GM21360 (cell line): ENCODE measurements around the gene MYH6.
"Not testable (repeated sequence)": the region's sequence is repeated elsewhere in the genome, so short reads cannot be mapped to it uniquely, and the experiment has no call there.

Experiments used
- ATAC-seq: cut with Tn5 transposase; IDR thresholded peaks from one replicate; pipeline ENCODE4 v1.9.1; 2021; ENCODE audit warnings: mild to moderate bottlenecking, moderate library complexity; ENCODE audit not compliant: unreplicated experiment

The MYH6 gene

GRCh38 chr14:23436327-23437132 is 28.5 kb upstream of the MYH6 start:
- no peak for ATAC-seq

DNA sequence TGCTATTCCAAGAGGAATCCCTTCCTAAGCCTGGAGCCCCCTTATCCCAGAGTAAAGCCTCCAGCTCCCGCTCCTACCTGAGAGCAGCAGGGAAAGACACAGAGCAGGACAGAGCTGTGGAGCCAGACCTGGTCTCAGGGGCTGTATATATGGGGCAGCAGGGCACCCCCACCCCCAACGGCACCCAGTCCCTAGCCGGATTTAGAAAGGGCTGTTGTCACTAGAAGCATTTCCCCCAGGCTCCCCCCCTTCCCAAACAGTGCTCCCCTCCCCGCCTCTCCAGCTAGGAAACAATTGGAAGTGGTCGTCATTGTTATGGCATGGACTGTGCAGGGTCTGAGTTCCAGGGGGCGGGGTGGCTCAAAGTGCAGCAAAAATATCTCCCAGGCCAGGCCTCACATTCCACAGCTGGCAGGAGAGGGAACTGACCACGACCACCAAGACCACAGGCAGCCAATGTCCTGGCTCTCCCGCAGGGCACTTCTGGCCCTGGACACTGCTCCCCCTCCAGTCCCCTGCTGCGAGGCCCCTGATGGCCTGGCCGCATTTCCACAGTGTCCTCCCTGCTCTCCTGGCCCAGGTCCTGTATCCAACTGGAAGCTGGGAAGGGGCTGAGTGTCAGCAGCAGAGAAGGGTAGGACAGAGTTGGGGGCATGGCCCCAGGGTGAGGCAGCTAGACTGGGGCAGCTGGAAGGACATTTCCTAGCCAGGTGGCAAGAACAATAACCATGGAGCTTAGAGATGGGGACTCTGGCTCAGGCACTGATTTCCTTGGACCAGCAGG is 27.7 kb upstream of the MYH6 start, which contains the start of gene MYH7:
TSS of gene MYH7 (minus strand) at position 118 of the 784 bp plus-strand sequence. CDS start 1,928 bp downstream, outside the sequence.
- no peak for ATAC-seq

- ATAC-seq, result no peak
Measured at GRCh38 chr14:23434488-23435222, 26.6 kb upstream of the MYH6 start.

DNA sequence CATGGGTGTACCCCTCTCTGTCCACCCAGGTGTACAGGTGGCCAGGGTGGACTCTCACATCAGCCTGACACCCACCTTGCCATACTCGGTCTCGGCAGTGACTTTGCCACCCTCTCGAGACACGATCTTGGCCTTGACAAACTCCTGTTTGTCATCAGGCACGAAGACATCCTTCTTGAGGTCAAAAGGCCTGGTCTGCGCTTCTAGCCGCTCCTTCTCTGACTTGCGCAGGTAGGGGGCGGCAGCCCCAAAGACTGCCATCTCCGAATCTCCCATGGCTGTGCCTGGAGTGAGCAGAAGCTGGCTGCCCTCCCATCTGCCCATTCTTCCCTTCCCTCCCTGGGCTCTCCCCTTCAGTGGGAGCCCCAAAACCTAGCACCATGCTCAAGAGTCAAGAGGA is 25.4 kb upstream of the MYH6 start:
- no peak for ATAC-seq

GRCh38 chr14:23432946-23433345 is 24.9 kb upstream of the MYH6 start:
- ATAC-seq, result no peak

- ATAC-seq, result no peak
Measured at GRCh38 chr14:23432102-23432925, 24.2 kb upstream of the MYH6 start.

DNA sequence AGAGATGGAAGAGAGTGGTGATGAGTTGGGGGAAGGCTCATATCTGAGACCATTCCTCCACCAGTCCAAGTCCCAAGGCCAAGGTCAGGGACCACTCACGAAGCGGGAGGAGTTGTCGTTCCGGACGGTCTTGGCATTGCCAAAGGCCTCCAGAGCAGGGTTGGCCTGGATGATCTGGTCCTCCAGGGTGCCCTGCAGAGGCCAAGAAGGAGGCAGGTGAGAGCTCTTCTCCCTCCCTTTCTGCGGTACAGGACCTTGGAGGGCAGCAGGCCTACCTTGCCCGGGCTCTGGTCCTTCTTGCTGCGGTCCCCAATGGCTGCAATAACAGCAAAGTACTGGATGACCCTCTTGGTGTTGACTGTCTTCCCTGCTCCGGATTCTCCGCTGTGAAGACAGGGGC is 23.4 kb upstream of the MYH6 start:
- no peak for ATAC-seq

GRCh38 chr14:23430723-23431085 is 22.6 kb upstream of the MYH6 start:
- ATAC-seq, result no peak

GRCh38 chr14:23430016-23430722 is 22.1 kb upstream of the MYH6 start:
- no peak for ATAC-seq

DNA sequence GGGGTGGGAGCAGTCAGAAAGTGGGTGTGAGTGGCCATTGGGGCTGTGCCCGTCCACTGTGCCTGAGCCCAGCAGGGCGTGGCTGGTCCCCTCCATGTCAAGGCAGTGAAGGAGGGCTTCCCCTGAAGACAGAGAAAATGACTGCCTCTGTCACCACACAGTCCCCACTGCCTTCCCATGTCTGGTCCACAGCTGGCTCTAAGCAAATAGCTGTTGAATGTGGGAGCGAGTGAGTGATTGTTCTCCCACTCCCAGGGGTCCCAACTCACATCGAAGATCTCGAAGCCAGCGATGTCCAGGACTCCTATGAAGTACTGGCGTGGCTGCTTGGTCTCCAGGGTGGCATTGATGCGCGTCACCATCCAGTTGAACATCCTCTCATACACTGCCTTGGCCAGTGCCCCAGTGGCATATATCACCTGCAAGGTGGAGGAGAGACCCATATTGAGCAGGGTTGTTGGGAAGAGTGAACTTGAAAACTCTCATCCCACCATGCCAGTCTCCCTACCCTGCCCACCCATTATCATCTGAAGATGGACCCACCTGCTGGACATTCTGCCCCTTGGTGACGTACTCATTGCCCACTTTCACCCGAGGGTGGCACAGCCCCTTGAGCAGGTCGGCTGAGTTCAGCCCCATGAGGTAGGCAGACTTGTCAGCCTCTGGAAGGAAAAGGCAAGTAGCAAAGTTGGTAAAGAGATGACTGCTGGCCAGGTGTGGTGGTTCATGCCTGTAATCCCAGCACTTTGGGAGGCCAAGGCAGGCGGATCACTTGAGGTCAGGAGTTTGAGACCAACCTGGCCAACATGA is 20.8 kb upstream of the MYH6 start:
- no peak for ATAC-seq

GRCh38 chr14:23425798-23426197 is 17.7 kb upstream of the MYH6 start:
- not testable (repeated sequence) for ATAC-seq

DNA sequence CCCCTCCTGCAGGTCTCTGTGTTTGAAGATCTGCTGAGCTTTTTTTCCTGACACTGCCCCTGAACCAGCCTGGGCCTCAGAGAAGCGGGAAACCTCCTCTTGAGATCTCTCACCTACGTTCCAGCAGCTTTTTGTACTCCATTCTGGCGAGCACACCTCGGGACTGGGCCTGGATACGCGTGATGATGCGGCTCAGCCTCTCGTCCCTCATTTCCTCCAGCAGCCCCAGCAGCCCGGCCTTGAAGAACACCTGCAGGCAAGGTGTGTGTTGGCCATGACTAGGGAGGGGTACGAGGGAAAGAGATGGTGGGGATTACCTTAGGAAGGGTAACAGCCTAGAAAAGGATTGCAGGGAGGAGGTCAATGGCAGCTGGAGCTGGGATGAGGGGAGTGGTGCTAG is 17.1 kb upstream of the MYH6 start:
- ATAC-seq, result no peak

GRCh38 chr14:23423657-23424056 is 15.6 kb upstream of the MYH6 start:
- no peak for ATAC-seq

DNA sequence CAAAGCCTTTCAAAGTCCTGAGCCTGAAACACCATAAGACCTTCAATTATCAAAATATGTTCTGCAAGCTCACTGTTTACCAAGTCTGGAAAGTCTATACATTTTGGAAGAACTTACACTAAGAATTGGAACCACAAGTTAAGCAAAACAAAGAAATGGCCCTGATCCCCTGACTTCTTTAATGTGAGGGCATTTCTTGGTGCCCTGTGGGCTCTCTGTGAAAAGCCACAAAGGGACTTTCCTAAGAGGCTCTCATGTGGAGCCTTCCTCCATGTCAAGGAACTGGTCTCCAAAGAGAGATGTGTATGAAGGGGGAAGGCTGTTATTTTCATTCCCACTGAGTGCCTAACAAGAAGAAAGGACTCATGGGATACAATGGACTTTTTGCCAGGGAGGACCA is 13.5 kb upstream of the MYH6 start:
- no peak for ATAC-seq

DNA sequence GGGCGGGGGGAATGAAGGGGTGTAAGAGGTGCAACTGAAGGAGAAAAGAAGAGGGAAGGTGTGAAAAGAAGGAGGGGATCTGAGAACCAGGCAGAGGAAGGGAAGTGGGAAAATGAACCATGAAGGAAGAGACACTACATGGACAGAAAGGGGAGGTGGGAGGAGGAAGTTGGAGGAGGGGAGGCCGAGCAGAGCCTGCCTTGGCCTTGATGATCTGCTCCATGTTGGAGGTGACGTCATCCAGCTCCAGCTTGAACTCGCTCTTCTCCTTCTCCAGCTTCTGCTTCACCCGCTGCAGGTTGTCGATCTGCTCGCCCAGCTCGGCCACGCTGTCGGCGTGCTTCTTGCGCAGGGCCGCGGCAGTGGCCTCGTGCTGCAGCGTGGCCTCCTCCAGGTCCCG is 11.6 kb upstream of the MYH6 start:
- not testable (repeated sequence) for ATAC-seq

DNA sequence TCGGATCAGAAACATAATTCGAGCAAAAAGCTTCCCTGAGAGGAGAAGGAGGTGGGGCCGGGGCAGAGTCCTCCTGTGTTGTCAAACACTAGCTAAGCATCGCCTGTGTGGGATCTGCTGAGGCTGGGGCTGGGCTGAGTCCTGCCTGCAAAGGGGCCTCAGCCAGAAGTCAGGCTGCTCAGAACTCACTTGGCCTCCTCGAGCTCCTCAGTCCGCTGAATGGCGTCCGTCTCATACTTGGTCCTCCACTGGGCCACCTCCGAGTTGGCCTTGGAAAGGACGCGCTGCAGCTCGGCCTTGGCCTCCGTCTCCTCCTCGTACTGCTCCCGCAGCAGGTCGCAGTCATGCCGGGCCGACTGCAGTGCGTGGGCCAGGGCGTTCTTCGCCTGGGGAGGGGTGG is 9.9 kb upstream of the MYH6 start:
- ATAC-seq, result no peak

DNA sequence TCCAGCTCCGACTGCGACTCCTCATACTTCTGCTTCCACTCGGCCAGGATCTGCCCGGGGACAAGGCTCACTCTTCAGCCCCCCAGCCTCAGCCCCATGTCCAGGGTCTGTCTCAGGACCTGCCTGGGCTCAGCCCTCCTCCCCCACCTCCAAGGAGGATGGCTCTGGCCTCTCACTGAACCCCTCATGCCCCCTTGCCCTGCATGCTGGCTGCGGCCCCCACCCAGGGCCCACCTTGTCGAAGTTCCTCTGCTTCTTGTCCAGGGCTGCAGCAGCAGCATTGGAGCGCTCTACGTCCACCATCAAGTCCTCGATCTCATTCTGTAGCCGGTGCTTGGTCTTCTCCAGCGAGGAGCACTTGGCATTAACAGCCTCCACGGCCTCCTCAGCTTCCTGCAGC is 9.2 kb upstream of the MYH6 start:
- not testable (repeated sequence) for ATAC-seq

- no peak for ATAC-seq
Measured at GRCh38 chr14:23416801-23417200, 8.7 kb upstream of the MYH6 start.
